NCI-H2196 treated with DMSO at 0.1 percent for 48 hours (cell line): ENCODE measurements around the gene NELFE.
A peak's percentile ranks its signal among the peaks of the same experiment; 100 is the strongest.
"Not testable (repeated sequence)": the region's sequence is repeated elsewhere in the genome, so short reads cannot be mapped to it uniquely, and the experiment has no call there.

Experiments
- DNase-seq: peaks from one replicate; lab custom pipeline; 2025; ENCODE audit not compliant: unreplicated experiment; lab: John Stamatoyannopoulos, UW

The NELFE gene, protein sequence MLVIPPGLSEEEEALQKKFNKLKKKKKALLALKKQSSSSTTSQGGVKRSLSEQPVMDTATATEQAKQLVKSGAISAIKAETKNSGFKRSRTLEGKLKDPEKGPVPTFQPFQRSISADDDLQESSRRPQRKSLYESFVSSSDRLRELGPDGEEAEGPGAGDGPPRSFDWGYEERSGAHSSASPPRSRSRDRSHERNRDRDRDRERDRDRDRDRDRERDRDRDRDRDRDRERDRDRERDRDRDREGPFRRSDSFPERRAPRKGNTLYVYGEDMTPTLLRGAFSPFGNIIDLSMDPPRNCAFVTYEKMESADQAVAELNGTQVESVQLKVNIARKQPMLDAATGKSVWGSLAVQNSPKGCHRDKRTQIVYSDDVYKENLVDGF

DNA sequence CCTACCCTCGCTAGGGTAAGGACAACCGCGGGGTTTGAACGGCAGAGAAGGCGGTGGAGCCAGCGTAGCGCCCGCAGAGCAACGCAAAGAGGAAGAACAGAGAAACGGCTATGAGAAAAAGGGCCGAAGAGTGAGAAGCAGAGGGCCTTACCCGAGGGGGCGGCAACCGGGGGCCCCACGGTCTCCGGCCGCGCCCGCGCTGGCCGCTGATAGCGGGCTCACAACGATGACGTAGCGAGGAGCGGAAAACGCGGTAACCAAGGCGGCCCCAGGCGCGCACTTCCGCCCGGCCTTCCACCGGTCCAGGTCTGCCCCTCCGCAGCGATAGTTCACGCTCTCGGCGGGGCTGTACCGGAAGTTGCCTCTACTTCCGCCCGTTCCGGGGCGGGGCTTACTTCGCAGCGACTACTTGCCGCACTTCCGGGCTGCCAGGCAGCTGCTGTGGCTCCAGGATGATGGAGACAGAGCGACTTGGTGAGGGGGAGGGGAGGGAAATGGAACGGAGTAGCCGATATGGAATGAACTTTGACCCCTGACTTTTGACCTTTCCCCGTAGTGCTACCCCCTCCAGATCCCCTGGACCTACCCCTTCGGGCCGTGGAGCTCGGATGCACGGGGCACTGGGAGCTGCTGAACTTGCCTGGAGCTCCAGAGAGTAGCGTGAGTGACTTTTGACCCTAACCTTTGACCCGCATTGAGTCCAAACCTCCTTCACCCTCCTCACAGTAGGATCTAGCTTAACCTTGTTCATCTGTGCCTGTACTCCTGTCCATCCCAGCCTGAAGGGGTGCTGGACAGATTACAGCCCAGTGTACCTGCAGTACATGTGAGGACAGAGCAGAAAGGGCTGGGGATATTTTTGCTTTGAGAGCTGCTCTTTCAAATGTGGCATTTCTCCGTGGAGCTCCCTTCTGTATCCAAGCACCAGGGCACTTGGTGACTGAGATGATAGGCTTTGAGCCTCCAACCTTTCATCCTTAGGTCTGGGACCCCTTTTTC lies at the start of gene NELFE, which contains the start of gene SKIC2:
NELFE (minus strand) TSS at position 231 of the 999 bp plus-strand sequence. CDS start 525 bp downstream, outside the sequence.
SKIC2 (plus strand) TSS at position 435 of the 999 bp plus-strand sequence; CDS start at position 453, 18 bp downstream.
- peak; percentile 97 for DNase-seq

DNA sequence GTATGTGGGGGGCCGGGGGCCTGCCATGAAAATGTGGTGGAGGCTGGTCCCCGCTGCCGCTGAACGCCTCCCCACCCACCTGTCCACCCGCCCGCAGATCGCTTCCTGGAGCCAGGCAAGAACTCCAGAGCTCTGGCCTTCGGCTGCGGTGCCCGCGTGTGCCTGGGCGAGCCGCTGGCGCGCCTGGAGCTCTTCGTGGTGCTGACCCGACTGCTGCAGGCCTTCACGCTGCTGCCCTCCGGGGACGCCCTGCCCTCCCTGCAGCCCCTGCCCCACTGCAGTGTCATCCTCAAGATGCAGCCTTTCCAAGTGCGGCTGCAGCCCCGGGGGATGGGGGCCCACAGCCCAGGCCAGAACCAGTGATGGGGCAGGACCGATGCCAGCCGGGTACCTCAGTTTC lies 49.3 kb upstream of the NELFE start:
- not testable (repeated sequence) for DNase-seq

DNA sequence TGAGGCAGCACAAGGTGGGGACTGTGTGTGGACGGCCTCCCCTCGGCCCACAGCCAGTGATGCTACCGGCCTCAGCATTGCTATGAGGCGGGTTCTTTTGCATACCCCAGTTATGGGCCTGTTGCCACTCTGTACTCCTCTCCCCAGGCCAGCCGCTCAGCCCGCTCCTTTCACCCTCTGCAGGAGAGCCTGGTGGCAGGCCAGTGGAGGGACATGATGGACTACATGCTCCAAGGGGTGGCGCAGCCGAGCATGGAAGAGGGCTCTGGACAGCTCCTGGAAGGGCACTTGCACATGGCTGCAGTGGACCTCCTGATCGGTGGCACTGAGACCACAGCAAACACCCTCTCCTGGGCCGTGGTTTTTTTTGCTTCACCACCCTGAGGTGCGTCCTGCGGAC lies 48.3 kb upstream of the NELFE start:
- DNase-seq: not testable (repeated sequence)

DNA sequence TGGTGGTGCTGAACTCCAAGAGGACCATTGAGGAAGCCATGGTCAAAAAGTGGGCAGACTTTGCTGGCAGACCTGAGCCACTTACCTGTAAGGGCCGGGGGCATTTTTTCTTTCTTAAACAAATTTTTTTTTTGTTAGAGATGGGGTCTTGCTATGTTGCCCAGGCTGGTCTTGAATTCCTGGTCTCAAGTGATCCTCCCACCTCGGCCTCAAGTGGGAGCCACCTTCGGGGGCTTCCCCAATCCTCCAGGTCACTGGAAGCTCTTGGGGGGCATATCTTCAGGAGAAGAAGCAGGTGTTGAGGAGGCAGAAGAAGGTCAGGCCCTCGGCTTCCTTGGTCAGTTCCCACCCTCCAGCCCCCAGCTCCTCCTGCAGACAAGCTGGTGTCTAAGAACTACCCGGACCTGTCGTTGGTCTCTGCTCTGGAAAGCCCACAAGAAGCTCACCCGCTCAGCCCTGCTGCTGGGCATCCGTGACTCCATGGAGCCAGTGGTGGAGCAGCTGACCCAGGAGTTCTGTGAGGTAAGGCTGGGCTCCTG lies 47.3 kb upstream of the NELFE start:
- DNase-seq: not testable (repeated sequence)

DNA sequence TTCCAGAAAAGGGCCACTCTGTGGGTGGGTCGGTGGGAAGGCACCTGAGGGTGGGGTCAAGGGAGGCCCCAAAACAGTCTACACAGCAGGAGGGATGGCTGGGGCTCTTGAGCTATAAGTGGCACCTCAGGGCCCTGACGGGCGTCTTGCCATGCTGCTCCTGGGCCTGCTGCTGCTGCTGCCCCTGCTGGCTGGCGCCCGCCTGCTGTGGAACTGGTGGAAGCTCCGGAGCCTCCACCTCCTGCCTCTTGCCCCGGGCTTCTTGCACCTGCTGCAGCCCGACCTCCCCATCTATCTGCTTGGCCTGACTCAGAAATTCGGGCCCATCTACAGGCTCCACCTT lies 46.7 kb upstream of the NELFE start:
- not testable (repeated sequence) for DNase-seq

DNA sequence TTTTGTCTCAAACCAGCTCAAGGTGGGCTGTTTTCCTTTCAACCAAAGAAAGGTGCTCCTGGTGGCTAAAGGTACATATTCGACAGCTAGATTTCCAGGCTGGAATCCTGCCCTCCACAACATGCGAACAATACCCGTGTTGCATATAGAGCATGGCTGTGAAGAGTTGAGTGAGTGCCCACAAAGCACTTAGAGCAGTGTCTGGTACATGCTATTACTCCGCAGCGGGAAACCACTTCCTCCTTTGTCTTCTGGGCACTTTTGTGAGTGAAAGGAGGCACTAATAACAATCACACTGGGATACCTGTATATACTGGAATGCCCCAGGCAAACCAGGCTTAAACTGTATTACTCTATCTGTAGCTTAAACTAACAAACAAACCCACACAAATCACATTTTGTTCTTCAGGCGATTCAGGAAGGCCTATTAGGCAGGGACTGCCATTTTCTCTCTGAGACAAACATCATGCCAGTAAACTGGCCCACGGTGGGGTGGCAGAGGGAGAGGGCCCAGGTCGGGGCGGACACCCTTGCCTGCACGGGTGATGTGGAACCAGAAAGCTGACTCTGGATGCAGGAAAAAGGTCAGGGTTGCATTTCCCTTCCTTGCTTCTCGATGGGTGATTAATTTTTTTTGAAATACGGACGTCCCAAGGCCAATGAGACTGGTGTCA lies 46.2 kb upstream of the NELFE start:
- not testable (repeated sequence) for DNase-seq

DNA sequence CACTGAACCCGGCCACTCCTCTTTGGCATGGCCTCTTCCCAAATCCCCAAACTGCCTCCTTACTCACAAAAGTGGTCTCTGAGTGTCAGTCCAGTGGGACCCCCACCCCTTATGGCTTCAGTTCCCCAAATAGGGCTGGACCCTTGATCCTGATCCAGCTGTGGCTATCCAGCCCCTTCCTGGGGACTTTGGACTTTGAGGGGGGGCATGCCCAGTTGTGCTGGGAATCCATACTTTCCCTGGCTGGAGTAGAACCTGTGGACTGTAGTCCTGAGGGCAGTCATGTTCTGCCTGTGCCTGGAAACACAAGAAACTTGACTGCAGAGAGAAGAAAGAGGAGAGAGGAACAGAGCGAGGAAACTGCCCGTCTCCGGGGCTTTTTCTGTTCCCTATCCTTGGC lies 45.6 kb upstream of the NELFE start:
- not testable (repeated sequence) for DNase-seq

DNA sequence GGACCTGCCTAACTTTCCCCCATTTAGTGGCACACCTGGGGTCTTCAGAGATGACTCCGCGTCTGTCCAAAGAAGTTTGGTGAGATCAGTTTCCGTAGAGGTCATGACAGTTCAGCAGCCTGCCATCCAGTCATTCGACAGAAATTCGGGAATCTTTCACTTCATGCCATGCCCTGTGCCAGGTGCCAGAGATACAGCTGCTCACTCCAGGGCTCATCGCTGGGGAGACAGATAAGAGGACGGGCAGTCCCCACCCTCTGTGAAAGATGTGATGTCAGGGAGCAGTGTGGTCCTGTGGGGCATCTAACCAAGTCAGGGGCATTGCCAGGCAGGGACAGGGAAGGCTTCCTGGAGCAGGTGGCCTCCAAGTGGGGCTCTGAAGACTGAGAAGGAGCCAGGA lies 44.5 kb upstream of the NELFE start:
- not testable (repeated sequence) for DNase-seq

DNA sequence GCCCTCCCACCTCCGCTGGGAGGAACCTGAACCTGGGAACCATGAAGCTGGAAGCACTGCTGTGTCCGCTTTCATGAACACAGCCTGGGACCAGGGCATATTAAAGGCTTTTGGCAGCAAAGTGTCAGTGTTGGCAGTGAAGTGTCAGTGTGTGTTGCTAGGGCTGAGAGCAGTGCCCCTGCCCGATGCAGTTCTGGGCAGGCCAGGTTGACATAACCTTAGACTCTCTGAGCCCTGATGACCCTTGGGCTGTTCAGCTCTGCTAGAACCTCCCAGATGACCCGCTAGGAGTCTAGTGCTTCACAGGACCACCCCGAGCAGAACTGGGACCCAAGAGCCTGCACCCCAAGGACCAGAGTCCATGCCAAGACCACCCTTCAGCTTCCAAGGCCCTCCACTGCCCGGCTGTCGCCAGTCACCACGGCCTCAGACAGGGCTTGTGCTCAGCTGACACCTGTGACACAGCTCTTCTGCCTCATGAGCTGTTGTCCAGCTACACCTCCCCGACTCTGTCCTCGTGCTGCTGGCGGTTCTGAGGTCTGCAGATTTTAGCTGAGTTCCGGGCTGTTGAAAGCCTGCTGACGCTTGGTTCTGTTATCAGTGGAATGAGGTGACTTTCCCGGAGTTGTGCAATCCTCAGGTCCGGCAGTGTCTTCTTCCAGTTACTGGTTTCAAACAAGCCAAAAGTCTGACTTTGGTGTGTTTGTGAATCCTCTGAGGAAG lies 43.9 kb upstream of the NELFE start:
- DNase-seq: not testable (repeated sequence)

DNA sequence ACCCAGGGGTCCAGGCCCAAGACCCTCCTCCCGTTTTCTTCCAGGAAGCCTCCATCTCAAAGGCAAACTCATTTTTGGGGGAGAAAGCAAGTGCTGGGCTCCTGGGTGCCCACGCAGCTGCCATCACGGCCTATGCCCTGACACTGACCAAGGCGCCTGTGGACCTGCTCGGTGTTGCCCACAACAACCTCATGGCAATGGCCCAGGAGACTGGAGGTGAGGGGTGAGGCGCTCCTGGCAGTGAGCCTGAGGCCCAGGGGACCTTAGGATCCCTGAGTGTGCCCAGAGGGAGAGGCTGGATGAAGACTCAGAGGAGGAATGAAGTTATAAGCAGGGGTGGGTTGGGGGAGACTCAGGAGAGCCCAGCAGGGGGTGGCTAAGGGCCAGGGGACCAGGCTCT lies 37.6 kb upstream of the NELFE start:
- not testable (repeated sequence) for DNase-seq

DNA sequence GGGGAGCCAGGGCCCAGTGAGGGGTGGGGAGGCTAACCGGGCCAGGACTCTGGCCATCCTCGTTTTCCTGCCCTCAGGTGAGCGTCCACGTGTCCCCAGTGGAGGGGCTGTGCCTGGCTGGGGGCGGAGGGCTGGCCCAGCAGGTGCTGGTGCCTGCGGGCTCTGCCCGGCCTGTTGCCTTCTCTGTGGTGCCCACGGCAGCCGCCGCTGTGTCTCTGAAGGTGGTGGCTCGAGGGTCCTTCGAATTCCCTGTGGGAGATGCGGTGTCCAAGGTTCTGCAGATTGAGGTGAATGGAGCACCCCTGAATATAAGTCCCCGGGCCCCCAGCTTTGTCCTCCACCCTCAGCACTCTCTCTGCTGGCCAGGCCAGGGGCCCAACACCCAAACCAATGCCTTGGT lies 35.6 kb upstream of the NELFE start:
- DNase-seq: not testable (repeated sequence)

DNA sequence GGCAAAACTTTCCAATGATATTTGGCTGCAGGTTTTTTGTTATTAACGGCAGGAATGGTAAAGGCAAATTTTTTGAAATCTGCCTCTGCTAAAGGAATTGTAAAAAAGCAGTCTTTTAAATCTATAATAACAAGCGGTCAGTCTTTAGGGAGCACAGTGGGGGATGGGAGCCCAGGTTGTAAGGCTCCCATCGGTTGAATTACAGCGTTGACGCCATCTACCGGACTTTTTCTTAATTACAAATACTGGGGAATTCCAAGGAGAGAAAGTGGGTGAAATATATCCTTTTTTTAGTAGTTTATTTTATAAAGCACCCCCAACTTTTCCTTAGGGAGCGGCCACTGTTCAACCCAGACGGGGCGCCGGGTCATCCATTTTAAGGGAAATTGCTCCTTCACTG lies 30.6 kb upstream of the NELFE start:
- DNase-seq: not testable (repeated sequence)

DNA sequence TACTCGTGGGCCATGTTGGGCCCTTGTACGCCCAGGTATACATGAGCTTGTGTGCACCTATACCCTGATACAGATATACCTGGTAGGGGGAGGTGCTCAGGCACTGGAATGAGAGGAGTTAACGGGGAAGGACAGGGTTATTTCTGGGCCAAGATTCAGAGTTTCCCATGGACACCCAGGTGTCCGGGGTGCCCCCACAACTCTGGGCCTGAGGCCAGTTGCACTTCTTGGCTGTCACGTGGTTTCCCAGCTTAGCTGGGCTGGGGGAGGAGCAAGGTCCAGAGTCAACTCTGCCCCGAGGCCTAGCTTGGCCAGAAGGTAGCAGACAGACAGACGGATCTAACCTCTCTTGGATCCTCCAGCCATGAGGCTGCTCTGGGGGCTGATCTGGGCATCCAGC lies 23.0 kb upstream of the NELFE start, which contains the start of gene C4A:
C4A (plus strand) TSS at position 314 of the 400 bp plus-strand sequence; CDS start at position 365, 51 bp downstream.
- not testable (repeated sequence) for DNase-seq

DNA sequence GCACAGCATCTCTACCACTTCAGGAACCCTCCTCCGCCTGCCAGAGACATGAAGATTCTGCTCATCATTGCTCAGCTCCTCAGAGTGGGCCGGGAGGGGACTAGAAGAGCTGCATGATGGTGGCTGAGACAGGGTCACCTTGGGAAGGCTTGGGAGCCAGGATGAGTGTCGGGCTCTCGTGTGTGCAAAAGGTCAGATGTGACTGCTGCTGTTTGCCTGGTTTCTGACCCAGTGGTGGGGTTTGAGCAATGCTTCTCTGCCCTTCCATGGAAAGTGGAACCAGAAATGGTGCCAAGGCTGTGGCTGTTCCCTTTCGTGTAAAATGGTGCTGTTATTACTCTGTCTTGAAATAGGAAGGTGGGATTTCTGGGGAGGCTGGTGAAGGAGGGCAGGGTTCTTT lies 22.2 kb upstream of the NELFE start:
- not testable (repeated sequence) for DNase-seq

DNA sequence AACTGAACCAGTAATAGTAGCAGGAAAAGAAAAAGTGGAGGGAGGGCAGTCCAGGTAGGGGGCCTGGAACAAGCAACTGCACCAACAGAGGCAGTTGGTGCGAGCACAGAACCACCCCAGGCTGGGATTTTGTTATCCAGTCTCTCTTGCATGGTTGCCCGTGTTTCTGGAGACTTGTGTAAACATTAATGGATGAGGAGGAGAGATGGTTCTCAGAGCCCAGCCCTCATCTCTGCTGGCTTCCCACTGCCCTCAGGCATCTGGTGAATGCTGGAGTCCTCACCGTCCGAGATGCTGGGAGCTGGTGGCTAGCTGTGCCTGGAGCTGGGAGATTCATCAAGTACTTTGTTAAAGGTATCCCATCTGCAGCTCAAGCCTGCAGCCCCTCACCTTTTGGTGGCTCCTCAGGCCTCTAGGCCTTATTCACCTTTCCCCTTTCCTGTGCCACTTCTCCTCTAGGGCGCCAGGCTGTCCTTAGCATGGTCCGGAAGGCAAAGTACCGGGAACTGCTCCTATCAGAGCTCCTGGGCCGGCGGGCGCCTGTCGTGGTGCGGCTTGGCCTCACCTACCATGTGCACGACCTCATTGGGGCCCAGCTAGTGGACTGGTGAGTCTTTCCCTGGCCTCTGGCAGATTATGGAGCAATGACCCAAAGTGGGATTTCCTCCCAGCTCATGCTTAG lies 21.6 kb upstream of the NELFE start:
- not testable (repeated sequence) for DNase-seq

DNA sequence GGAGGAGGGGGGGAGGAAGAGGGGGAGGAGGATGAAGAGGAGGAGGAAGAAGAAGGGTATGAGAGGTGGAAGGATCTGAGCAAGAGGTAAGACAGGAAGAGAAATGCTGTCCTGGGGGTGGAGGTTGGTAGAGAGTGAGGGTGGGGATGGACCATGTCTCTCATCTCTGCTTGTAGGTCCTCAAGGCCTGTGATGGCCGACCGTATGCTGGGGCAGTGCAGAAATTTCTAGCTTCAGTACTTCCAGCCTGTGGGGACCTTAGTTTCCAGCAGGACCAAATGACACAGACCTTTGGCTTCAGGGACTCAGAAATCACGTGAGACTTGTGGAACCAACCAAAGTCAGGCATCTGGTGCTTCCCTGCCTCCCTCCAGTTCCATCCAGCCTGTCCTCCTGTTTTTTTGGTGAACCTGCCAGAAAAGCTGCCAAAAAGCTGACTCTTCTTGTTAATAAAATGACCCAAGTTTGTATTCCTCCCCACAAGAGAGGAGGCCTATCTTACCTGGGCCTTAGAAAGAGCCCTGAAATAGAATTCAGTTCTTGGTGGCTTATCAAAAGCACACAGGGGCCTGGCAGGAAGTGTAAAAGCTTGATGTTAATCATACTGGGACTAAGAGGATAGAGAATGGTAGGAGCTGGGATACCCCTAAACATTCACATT lies 20.6 kb upstream of the NELFE start:
- no peak for DNase-seq

DNA sequence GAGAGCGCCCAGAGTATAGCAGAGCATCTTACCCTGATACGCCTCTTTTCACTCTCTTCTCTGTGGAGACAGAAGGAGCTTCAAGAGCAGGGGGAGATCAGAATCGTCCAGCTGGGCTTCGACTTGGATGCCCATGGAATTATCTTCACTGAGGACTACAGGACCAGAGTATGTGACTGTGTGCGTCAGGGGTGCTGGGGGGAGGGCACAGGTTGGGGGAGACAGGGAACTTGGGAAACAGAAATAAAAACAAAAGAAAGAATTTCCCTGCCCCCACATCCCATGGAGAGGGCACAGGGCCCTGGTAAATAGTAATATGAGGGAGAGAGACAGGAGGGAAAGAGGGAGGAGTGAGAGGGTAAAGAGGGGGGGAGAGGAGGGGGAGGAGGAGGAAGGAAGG lies 20.1 kb upstream of the NELFE start:
- no peak for DNase-seq

DNA sequence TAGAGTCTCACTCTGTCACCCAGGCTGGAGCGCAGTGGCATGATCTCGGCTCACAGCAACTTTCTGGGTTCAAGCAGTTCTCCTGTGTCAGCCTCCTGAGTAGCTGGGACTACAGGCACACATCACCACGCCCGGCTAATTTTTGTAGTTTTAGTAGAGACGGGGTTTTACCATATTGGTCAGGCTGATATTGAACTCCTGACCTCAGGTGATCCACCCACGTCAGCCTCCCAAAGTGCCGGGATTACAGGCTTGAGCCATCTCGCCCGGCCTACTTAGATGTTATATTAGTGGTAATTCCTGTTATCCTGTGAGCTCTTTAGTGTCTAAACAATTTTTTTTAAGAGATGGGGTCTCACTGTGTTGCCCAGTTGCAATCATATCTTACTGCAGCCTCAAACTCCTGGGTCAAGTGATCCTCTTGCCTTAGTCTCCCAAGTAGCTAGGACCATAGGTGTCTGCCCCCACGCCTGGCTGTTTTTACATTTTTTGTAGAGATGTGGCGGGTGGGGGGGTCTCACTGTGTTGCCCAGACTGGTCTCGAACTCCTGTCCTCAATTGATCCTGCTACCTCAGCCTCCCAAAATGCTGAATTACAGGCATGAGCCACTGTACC lies 19.2 kb upstream of the NELFE start:
- DNase-seq: no peak
